NK-92 (cell line): ENCODE data around the gene TANGO6.
"Not testable (repeated sequence)": the region's sequence is repeated elsewhere in the genome, so short reads cannot be mapped to it uniquely, and the experiment has no call there.

Source experiments
- DNase-seq: peaks from one replicate; lab custom pipeline; 2025; ENCODE audit not compliant: unreplicated experiment; lab: John Stamatoyannopoulos, UW

The TANGO6 gene

DNA sequence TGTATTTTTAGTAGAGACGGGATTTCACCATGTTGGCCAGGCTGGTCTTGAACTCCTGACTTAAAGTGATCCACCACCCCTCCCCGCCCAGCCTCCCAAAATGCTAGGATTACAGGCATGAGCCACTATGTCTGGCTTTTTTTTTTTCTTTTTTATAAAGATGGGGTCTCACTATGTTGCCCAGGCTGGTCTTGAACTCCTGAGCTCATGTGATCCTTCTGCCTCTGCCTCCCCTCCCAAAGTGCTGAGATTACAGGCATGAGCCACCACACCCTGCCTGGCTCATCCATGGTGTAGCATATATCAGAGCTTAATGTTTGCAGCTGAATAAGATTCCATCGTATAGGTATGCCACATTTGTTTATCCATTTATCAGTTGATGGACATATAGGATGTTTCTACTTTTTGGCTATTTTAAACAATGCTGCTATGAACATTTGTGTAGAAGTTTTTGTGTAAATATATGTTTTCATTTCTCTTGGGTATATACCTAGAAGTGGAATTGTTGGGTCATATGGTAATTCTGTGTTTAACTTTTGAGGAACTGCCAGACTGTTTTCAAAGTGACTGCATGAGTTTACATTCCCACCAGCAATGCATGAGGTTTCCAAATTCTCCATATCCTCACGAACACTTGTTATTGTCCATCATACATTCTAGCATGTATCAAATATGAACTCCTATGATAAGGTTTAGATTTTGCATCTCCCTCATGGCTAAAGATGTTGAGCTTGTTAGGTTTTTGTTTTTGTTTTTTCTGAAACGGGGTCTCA lies 206.5 kb downstream of the TANGO6 start:
- DNase-seq, result no peak

DNA sequence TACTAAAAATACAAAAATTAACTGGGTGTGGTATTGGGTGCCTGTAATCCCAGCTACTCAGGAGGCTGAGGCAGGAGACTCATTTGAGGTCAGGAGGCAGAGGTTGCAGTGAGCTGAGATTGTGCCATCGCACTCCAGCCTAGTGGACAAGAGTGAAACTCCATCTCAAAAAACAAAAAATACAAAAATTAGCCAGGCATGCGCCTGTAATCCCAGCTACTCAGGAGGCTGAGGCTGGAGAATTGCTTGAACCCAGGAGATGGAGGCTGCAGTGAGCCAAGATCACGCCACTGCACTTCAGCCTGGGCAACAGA lies 208.1 kb downstream of the TANGO6 start:
- not testable (repeated sequence) for DNase-seq

DNA sequence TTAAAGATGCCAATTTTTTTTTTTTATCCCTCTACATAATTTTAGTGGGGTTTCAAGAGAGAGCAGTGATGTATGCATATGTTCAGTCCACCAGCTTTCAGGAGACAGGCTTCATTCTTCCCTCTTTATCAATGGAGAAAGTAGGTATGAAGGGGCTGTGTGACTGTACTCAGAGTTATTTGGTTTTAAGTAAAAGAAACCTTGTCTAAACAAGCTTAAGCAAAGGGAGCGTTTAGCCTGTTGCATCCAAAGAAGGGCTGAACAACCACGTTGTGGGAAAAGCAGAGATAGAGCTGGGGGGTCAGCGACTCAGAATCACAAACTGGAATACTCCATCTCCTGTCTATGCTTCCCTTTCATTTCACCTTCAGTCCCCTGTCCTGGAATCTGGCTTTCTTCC lies 211.7 kb downstream of the TANGO6 start:
- no peak for DNase-seq

DNA sequence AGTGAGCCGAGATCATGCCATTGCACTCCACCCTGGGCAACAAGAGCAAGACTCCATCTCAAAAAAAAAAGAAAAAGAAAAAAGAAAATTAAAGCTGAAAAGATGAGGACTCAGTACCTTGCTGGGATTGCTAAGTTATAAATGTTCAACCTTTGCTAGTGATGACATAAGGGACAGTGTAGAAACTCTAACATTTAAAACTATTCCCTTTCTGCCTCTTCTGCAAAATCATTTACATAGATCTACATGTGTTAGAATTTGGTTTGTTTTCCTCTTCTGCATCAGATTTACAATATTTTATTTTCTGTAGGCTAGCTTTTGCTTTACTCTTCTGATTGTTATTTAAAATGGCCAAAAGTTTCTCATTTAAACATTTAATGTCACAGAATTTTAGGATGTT lies 212.6 kb downstream of the TANGO6 start:
- DNase-seq, result no peak

DNA sequence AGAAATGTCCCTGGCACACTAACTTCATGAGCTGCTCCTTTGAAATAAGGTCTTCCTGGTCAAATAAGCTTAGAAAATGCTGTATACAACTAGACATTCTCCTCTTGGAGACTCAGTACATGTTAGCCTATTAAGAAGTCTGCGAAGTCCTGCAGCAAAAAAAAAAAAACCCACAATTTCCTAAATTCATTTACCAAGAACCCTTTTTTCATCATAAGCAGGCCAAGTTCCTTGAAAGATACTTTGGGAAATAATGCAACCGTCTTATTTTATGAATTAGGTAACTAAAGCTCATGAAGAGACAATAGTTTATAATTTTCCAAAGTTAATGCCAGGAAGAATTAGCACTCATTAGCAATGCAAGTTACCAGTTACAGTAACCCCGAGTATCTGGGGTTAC lies 213.1 kb downstream of the TANGO6 start:
- DNase-seq, result no peak

DNA sequence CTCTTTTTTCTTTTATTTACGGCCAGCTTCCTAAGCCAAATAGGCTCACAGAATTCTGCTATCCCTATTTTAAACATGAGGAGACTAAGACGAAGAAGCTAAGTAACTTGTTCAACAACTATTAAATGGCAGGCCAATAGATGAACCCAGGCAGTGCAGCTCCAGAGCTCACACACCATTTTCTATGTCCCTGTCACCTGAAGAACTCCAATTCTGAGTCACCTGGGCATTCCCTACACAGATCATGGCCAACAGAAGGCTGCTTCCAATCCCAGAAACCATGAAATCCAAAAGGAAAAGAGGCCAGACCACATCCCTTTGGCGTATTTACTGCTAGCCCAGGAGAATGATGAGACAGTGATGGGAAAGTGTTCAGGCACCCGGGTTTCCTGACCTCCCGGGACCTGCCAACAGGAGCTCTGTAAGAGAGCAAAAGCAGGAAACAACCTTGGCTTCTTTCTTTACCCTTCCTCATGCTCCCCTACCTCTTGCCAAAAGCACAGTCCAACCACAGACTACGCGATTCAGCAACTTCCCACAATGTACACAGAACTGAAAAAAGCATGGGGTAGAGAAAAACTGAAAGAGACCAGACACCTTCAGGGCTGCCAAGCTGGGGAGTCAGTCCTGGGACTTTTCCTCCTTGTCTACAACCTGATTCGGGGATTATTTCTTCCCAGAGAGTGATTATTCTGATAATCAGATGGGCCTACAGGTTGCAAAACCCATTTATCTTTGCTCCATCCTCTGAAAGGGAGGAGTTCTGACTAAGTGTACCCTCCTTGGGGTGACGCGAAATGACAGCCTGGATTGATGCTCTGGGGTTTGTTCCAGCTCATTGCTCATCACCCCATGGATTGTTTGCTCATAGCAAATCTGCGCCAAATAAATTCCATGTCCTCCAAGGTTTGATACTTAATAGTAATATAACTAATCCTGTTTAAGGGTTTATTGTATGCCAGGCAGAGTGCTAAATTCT lies 214.4 kb downstream of the TANGO6 start:
- no peak for DNase-seq

DNA sequence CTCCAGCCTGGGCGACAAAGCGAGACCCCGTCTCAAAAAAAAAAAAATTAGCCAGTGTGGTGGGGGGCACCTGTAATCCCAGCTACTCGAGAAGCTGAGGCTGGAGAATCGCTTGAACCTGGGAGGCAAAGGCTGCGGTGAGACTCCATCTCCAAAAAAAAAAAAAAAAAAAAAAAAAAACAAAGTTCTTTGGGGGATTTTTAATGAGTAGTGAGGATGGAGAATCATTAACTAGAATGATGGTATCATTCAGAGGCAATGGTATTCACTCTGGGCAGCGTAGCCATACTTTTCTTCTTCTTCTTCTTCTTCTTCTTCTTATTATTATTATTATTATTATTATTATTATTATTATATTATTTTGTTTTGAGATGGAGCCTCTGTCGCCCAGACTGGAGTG lies 220.2 kb downstream of the TANGO6 start:
- DNase-seq, result not testable (repeated sequence)

DNA sequence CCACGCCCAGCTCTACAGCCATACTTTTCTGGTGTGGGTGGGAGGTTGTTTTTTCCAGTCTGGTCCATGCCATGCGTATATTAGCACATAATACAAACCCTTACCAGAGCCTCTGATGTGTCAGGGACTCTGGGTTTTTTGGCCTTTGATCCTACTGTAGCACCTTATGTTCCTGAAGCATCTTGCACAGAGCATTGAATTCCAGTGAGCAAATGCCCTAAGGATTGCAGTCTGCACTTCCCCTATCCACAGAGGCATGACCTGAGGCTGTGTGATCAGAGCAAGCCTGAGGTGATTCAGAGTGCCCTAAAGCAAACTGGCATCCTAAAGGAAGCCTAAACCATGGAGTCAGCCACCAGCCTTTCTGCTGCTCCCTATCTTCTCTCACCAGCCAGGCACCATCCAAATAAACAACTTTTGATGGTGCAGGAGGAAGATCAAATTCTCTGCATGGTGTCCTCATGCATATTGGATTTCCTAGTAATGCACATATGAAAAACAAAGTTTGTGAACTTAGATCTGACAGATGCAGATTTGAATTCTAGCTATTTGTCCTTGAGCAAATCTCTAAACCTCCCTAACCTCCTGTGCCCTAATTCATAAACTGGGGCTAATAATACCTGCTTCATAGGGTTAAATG lies 220.9 kb downstream of the TANGO6 start:
- DNase-seq, result no peak

DNA sequence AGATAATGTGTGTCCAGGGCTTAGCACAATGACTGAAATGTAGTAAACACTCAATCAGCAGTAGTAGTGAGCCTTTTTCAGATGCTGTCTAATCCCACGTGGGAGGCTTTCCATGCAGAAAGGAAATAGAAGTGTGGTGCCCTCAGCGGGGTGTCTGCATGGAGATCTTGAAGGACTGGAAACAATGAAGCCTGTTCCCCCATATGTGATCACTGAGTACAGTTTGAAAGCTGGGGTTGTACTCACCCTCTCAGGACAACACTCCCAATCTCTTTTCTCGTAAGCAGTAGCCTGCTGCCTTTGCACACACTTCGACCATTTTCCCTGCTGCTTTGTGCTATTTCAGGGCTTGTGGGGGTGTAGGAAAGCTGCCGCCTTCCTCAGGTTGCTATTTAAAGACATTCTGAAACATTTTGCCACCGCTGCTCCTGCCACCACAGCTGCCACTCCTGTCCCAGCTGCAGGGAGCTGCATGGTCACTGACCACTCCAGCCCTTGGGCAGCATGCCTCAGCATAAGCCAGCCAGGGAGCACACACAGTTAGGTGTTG lies 221.5 kb downstream of the TANGO6 start:
- DNase-seq, result no peak

DNA sequence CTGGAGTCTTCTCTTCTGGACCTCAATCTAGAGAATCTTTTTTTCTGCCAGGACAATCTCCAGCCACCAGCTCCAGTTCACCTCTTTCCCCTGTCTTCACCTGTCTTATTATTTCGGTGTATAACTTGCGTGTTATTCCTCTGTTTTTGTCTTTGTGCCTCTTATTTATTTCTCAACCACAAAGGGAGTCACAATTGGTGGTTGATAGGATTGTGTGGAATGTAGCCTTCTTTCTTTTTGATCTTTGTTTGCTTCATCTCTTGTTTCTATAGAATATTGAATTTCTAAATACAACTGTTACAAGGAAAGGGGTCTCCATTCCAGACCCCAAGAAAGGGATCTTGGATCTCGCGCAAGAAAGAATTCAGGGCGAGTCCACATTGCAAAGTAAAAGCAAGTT lies 226.2 kb downstream of the TANGO6 start:
- no peak for DNase-seq

DNA sequence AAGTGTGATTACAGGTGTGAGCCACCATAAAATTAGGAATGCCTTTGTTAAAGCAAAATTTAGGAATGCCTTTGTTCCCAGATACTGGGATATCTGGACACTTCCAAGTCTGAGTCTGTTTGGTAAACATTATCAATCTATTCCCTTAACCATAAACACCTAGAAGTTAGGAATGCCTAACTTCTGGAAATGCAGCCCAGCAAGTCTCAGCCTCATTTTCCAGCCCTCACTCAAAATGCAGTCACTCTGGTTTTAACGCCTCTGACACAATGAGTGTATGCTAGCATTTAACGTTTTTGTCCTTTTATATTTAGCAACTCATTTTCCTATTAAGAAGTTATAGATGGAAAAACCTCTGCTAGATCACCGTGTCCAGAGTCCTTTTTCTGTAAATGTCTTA lies 227.7 kb downstream of the TANGO6 start:
- no peak for DNase-seq

DNA sequence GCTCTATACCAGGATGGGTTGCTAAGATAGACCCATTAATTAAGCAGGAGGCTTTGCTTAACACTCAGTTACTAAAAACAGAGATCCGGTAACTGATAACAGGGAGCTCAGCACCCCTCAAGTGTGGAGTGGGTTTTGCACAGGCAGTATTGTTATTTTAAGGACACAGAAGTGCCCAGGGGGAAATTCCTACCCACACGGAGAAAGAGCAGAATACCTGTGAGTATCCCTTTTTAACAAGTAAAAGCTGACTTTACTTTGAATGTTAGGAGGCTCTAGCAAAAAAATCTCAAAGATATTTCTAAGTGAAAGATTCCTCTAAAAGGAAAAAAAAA lies 229.3 kb downstream of the TANGO6 start:
- no peak for DNase-seq

DNA sequence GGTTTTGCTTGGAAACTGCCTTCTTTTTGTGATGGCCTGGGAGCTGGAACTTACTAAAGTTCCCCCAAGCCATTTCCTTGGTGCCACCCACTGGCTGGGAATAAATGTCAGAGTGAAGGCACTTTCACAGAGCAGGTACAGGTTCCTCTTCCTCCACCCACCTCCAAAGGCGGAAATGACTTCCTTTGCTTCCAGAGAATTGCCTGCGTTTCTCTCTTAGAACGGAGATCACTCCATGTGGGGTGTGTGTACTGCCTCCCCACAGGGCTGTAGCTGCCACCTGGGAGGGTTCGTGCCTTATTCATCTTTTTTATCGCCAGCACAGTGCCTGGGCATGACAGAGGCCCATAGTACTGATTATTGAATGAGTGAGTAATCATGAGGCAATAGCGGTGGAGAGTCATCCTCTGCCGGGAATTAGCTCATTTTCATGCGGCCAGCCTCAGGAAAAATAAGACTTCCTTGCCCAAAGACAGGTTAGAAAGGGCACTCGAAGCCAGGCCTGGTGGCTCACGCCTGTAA lies 229.9 kb downstream of the TANGO6 start:
- no peak for DNase-seq

DNA sequence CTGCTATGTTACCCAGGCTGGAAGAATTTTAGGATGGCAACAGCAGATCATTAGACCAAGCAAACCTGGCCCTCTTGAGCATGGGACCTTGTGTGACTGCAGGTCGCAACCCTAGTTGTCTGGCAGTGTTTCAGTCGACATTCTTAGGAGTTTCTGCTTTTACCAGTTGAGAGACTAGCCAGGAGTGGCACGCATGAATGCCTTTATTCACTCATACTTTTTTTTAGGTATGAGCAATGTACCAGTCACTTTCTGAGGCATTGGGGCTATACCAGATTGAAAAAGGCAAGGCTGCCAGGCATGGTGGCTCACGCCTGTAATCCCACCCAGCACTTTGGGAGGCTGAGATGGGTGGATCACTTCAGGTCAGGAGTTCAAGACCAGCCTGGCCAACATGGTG lies 233.9 kb downstream of the TANGO6 start:
- DNase-seq, result no peak

DNA sequence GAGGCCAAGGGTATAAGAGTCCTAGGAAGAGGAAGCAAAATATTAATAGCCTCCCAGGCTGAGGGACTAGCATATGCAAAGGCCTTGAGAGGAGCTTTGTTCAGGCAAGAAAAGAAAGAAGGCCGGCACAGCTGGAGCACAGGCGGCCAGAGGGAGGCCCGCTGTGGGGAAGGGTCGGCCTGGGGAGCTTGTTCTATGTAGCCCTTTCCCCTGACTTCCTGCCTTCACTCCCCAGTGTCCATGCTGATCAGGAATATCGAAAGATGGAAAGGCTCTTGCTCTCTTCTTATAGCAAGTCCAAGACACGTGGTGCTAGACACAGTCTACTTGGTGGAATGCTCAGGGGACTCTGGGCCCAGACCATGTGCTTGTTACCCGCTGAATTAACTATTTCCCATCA lies 234.7 kb downstream of the TANGO6 start:
- no peak for DNase-seq

DNA sequence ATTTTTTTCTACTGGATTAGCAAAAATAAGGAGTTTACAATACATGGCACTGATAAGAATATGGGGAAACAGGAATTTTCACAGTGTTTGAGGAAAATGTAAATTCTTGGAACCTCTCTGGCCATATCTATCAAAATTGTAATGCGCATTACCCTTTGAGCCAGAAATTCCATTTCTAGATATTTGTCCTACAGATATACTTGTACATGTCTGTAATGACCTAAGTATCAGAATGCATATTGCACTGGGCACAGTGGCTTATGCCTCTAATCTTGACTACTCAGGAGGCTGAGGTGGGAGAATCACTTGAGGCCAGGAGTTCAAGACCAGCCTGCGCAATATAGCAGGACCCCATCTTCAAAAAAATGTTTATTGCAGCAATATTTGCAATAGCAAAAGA lies 236.4 kb downstream of the TANGO6 start:
- DNase-seq, result no peak

DNA sequence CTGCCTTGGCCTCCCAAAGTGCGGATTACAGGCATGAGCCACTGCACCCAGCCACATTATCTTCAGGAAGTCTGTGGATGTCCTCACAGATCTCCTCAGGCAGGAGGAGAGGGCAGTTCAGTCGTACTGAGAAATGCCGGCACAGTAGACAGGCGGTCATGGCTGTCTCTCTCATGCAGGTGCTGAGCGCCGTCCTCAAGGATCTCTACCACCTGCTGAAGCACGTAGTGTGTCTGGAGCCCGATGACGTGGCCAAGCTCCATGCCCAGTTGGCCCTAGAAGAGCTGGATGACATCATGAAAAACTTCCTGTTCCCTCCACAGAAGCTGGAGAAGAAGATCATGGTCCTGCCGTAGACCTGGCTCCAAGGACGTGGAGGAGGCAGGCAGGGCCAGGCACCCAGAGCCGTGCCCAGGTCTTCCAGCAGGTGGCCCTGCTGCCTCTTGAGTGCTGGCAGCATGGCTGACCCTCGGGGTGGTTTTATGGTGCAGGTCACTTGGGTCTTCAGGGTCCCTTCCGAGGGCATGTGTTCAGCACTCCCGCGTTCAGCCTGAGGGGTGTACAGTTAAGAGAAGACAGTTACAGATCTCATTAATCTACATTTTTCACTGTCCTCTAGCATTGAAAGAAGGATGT lies 240.1 kb downstream of the TANGO6 start:
- DNase-seq, result no peak

DNA sequence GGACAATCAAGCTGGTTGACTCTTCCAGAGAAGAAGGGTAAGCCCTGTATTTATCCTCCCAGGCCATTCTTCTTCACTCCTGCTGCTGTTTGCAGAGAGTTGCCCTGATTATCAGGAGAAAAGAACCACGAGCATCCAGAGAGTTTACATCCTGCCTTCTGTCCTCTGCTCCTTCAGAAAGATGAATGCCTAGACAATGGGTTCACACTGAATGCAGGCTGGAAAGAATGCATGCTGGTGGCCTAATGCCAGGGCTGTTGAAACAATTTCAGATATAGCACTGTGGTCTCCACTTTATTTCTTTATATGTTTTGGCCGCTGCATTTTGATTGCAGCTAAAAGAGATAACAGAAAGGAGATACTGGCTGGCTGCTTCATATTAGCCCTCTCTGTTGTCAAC lies 241.0 kb downstream of the TANGO6 start:
- DNase-seq, result no peak

DNA sequence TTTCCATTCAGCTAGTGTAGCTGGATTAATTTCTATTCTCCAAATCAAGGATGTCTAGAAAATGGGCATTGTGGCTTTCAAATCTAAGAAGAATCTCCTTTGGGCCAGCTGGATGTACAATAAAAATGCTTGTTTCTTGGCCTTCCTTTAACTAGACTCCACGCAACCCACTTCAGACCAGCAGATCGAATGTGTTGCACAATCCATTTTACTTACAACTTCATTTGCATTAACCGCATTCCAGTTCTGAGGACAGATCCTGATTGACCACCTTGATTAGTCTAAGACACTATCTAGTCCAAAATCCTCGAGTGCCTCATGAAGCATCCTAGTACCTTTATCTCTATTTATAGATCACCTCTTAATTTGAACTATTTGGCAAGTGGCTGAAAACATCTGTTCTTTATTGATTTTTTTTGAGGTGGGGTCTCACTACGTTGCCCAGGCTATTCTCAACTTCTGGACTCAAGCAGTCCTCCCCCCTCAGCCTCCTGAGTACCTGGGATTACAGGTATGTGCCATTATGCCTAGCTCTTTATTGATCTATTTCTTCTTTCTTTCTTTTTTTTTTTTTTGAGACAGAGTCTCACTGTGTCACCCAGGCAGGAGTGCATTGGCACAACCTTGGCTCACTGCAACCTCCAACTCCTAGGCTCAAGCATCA lies 241.8 kb downstream of the TANGO6 start:
- no peak for DNase-seq

DNA sequence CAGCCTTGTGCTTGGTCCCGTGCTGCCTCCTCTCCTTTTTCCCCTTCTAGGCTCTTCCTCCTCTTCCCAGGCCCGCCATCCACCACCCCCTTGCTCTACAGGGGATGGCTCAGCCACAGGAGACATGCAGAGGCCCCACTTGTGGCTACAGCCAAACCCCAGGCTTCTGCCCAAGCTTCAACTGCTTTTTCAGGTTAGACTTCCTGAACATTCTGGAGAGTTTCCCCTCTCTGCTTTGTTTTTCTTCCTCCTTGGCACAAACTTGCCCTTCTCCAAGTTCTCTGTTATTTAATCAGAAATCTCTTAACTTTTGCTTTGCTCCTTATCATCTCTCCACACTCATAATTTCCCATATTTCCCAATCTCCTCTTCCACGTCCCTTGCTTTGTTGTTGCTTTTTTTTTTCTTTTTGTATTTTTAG lies 243.8 kb downstream of the TANGO6 start:
- DNase-seq, result no peak
